IMR-90 (cell line): Measurements from ENCODE around the gene PDLIM4.

Experiments used
- CEBPB ChIP-seq: IDR thresholded peaks from 2 replicates; pipeline ENCODE4 v1.6.1; 2012; ENCODE audit warnings: low read depth, low read length, improper control_type of control experiment
- MAZ ChIP-seq: IDR thresholded peaks from 2 replicates; pipeline ENCODE4 v1.6.1; 2012; ENCODE audit warnings: low read depth, mild to moderate bottlenecking, low read length, improper control_type of control experiment, moderate library complexity, borderline replicate concordance
- MXI1 ChIP-seq: IDR thresholded peaks from 2 replicates; pipeline ENCODE4 v1.6.1; 2012; ENCODE audit warnings: low read depth, mild to moderate bottlenecking, low read length, moderate library complexity, borderline replicate concordance
- POLR2A ChIP-seq: IDR thresholded peaks from 2 replicates; pipeline ENCODE4 v1.6.1; 2012; ENCODE audit warnings: mild to moderate bottlenecking, low read depth, low read length
- RAD21 ChIP-seq: IDR thresholded peaks from 2 replicates; pipeline ENCODE4 v1.6.1; 2012; ENCODE audit warnings: low read length, improper control_type of control experiment
- RFX5 ChIP-seq: IDR thresholded peaks from 2 replicates; pipeline ENCODE4 v1.8.0; 2012; ENCODE audit warnings: low read depth, mild to moderate bottlenecking, low read length, moderate library complexity
- TF ChIP-seq, protein P1 (sequence below): conservative IDR thresholded peaks from 2 replicates; pipeline ENCODE4 v1.5.1; 2012; ENCODE audit warnings: mild to moderate bottlenecking, low read depth, low read length, improper control_type of control experiment

DNA sequence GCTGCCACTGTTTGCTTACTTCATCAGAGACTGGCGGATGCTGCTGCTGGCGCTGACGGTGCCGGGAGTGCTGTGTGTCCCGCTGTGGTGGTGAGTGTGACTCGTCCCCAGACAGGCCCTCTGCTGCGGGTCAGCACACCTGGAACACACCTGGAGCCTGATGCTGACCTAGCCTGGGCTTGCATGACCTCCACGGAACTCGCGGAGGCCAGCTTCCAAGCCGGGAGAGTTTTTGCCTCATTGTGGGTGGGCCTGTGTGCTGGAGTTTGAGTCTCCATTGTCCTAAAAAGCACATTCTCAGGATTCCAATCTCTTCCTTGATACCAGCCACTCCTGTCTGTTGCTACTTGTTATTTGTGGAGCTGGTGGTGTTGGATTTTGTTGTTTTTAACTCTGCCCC is 64.8 kb downstream of the PDLIM4 start:
- TF ChIP-seq, protein P1, sequence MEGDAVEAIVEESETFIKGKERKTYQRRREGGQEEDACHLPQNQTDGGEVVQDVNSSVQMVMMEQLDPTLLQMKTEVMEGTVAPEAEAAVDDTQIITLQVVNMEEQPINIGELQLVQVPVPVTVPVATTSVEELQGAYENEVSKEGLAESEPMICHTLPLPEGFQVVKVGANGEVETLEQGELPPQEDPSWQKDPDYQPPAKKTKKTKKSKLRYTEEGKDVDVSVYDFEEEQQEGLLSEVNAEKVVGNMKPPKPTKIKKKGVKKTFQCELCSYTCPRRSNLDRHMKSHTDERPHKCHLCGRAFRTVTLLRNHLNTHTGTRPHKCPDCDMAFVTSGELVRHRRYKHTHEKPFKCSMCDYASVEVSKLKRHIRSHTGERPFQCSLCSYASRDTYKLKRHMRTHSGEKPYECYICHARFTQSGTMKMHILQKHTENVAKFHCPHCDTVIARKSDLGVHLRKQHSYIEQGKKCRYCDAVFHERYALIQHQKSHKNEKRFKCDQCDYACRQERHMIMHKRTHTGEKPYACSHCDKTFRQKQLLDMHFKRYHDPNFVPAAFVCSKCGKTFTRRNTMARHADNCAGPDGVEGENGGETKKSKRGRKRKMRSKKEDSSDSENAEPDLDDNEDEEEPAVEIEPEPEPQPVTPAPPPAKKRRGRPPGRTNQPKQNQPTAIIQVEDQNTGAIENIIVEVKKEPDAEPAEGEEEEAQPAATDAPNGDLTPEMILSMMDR = no peak
- TF ChIP-seq MAZ (no peak), POLR2A (no peak), RFX5 (no peak), MXI1 (no peak), RAD21 (no peak), CEBPB (no peak)
